GM18868 (cell line): Measurements from ENCODE around the gene PGLYRP4.

ENCODE experiments used
- ATAC-seq: cut with Tn5 transposase; IDR thresholded peaks from one replicate; pipeline ENCODE4 v1.9.1; 2021; ENCODE audit warnings: mild to moderate bottlenecking, moderate library complexity; ENCODE audit not compliant: unreplicated experiment

PGLYRP4 gene

DNA sequence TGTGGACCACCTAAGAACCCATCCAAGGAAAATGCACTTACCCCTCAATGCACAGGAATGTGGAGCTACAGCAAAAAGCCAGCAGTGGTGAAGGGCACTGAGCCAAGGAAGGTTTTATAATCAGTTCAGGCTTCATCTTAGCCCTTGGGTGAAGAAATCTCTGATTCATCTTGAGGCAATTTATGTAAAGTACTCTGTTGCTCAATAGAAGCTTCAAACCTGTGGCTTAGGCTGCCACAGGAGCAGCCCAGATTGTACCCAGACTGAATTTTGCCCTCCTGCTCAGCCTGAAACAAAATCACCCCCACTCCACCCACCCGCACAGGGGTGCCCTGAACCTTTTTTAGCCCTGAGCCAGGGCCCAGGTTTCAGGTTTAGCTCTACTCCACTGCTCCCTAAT is 26.9 kb upstream of the PGLYRP4 start, which contains the start of gene S100A12:
Gene S100A12, minus strand, starts transcription at position 111 of the 400 bp plus-strand sequence. CDS start 1,029 bp downstream, outside the sequence.
- ATAC-seq = no peak

DNA sequence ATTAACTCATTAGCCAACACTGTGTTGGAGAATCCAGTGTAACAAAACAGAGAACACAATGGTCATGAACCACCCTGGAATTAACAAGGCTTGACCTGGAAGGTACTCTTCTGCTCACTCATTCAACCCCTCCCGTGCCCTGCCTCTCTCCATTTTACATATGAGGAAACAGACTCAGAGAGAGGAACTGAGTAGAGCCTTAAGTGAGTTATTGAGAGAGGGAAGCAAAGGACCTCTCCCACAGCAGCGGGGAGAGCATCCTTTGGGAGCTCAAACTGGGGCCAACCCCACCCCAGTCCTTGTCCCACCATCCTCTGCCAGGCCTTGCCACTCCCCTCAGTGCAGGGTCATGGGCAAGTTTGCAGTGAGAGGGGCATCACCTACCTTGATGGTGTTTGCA is 25.4 kb upstream of the PGLYRP4 start:
- ATAC-seq = no peak

- ATAC-seq = no peak
These were observed 23.9 kb upstream of the PGLYRP4 start for GRCh38 chr1:153372571-153372970.

GRCh38 chr1:153371231-153371630 is 22.6 kb upstream of the PGLYRP4 start:
- no peak for ATAC-seq

DNA sequence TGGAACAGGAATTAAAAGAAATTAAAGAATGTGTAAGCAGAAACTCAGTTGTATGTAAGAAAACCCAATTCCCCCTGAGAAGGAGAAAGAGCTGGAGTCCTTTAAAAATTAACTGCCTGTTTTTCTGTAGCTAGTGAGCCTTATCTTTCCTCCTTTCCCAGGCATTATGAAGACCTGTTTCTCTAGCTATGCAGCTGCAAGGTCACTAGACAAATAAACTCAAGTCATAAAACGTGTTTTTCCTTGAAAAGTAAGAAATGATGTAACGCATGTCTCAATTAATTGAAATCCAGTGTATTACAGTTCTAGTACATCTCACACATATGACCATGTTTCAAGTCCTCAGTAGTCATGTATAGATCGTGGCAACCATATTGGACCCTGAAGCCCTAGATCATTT is 21.5 kb upstream of the PGLYRP4 start:
- no peak for ATAC-seq

- ATAC-seq = no peak
These were observed 19.9 kb upstream of the PGLYRP4 start for GRCh38 chr1:153368495-153368894.

- no peak for ATAC-seq
These were observed 18.4 kb upstream of the PGLYRP4 start for GRCh38 chr1:153367090-153367489.

GRCh38 chr1:153366261-153366660 is 17.6 kb upstream of the PGLYRP4 start:
- ATAC-seq = no peak

DNA sequence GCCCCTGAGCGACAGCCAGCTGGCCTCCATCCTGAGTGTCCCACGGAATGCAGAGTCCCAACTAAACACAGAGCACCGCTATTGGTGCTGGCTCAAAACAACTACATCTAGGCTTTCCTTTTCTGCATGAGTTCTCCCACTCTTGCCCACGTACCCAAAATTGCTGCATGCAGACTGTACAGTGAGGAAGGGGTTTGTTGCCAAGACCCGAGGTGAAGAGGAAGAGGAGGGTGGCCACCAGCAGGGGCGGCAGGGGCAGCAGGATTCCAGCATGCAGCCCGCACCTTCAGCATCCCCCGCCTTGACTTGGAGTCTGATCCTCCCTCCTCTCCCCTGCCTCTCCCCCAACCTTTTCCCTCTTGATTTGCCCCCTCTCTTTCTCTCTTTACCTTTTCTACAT is 17.1 kb upstream of the PGLYRP4 start:
- no peak for ATAC-seq

DNA sequence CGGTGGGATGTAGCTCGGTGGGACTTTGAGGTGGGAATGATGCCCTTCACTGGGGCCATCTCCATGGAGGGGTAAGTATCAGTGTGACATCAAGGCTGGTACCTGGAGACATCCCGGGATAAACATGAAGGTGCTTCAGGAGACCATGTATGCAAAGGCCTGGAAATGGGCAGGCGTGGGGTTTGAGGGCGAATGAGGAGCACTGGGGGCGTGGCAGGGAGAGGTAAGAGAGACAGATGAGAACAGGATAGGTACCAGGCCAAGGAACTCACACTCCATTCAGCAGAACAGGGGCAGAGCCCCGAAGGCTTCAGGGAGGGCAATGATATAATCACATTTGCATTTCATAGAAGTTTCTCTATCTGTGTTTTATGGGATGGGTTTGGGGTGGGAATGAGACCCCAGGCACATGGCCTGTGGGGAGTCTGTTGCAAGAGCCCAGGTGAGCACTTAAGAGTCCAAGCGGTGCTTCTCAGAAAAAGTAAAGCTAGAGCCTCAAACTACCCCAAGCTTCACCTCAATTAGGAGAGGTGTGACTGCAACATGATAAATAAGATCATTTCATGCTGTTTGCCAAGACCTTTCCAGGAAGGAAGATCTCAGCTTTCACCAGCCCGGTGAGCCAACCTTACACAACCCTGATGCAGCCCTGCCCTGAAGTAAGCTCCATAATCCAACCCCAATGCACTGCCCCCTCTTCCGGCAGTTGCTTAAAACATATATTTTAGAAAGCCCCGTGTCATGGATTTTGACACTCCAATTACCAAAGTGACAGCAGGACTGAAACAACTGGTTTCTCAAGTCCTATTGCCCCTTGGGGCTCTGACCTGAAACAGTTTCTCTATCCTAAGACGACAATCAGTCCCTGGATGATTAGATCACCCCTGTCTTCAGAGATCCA is 16.4 kb upstream of the PGLYRP4 start:
- no peak for ATAC-seq

DNA sequence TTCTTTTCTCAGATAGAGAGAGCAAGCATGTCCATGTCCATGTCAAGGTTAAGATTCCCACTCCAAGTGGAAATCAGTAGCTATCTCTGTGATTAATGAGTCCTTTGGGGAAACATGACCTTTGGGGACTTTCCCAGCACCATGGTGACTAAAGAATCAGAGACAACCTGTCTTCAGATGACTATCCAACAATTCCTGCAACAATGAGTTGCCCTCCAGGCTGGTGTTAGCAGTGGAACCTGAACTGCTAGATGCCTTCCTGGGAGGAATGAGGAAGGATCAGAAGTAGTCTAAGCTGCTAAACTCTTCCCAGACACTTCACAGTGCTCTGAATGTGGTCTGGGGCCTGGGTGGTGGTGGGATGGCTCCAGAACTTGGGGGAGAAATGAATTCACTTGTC is 15.5 kb upstream of the PGLYRP4 start:
- ATAC-seq = no peak

GRCh38 chr1:153363641-153364040 is 15.0 kb upstream of the PGLYRP4 start:
- ATAC-seq = no peak

DNA sequence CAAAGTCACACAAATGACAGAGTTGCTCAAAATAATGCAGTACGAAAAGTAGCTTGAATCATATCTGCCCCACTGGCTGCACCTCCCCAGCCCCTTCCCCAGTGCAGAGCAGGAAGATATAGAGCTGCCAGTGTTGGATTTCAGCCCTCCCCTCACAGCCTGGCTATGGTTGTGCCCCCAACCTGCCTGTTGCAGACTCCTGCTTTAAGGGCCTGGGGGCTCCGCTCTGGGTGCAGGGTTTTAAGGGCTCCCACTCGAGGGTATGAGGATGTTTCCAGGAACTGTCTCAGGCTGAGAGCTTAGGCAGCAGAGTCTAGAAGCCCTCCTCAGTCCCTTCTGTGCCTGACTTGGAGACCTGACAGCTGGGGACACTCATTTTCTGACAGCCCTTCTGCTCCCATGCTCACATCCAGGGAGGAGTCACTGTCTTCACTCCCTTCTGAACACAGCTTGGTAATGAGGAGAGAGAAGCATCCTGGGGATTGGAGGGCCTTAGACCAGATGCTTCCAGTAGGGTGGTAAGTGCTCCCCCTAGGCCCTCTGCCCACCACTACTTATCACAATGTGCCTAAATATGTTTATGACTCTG is 13.6 kb upstream of the PGLYRP4 start:
- no peak for ATAC-seq

- ATAC-seq = no peak
These were observed 13.0 kb upstream of the PGLYRP4 start for GRCh38 chr1:153361480-153362109.

GRCh38 chr1:153360592-153361479 is 12.2 kb upstream of the PGLYRP4 start:
- no peak for ATAC-seq

- no peak for ATAC-seq
These were observed 11.5 kb upstream of the PGLYRP4 start for GRCh38 chr1:153360190-153360589.

DNA sequence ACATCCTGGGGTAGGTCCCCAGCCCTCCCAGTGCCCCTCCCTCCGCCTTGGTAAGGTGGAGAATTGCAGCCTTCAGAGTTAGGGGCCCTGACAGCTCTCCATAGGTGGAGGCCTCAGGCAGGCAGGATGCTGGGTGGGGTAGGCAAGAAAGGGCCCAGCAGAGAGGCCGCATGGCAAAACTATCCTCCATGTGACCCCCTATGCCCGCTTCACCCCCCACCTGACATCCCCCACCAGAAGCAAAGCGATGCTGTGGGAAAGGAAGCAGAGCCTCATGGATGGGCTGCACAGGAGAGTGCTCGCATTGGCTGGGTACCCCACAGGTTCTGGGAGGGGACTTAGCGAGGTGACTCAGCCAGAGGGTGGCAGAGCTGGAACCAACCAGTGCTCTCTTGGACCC is 10.6 kb upstream of the PGLYRP4 start:
- no peak for ATAC-seq

GRCh38 chr1:153358691-153358975 is 10.0 kb upstream of the PGLYRP4 start:
- ATAC-seq = no peak

DNA sequence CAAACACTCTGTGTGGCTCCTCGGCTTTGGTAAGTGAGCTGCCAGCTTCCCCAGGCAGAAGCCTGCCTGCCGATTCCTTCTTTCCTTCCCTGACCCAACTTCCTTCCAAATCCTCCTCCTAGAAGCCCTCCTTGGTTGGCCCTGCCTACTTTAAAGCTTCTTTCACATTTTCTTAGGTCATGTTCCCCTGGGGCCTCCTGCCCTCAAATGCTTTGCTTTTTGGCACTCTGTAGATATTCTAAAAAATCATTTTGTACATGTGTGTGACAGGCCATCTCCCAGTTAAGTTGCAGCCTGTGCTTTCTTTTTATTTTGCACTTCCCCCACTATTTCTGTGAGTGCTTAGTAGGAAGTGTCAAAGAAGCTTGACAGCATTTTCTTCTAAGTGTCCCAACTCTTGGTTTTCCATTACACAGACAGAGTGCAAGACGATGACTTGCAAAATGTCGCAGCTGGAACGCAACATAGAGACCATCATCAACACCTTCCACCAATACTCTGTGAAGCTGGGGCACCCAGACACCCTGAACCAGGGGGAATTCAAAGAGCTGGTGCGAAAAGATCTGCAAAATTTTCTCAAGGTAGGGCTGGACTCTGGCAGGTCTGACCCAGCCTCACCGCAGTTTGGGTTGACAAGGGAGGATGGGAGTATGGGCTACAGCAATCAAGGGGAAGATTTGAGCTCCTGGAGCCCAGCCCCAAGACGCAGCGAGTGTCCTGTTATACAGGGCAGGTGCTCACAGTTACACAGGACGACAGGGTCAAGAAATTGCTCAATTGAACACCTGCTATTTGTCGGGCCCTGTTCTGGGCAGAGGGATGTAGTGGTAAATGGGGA is 9.4 kb upstream of the PGLYRP4 start, which contains the start of gene S100A9:
Gene S100A9, plus strand, starts transcription at position 2 of the 838 bp plus-strand sequence. Its CDS starts 430 bp downstream, at position 432.
- no peak for ATAC-seq
